ENCODE measurements around the gene RPN1. TPM values are rescaled to one million over a fixed set of nuclear protein-coding genes. Genes with fewer than 3 reads are reported as not detected.

The RPN1 gene
- total RNA-seq, result 100 to 1,000 TPM in 3 of 5 donors, 10 to 100 TPM in 2; 86.1 to 119 (median 100) TPM
- total RNA-seq (2013), result 121 TPM
- 102 to 425 (median 166) reads per million in 29 experiments for total RNA-seq

DNA sequence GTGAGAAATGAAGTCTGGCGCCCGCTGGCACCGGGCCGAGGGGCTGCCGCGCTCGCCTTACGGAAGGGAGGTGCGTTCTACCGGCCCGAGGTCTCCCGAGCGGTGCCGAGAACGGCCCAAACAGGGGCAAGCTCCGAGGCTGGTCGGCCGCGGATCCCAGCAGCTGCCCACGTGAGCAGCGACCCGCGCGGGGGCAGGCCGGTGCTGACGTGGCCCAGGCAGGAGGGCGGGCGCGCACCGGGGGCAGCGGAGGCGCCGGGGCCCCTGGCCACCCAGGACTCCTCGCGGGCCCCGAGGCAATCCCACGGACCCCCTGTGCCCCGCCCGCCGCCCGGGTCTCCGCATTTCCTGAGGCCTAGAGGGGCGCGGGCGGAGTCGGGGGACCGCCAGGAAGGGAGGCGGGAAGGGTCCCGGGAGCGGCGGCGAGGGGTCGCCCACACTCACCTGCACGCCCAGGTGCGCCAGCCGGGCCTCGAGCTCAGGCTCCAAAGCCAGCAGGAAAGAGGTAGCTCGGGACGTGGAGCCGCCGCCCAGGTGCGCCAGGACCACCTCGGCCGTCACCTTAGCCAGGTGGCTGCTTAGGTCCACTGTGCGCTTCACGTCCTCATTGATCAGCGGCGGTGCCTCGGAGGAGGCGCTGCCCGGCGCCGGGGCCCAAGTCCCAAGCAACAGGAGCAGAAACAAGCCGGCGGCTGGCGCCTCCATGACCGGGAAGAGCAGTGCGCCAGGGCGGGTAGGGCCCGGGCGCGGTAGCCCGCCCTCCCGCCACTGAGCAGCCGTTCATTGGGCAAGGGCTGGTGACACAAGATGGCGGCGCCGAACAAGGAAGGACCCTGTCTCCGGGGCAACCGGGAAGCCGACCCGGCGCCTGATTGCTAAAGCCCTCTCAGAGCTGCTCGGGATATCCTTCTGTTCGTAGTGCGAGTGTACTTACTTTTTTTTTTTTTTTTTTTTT is at the start of gene RPN1:
Gene RPN1 (minus strand): TSS at position 723 of the 955 bp plus-strand sequence. CDS start 18 bp downstream, at position 705.
- Histone ChIP-seq H3K9me3 (no peaks in the 10 kb centered on the region), H3K27ac (ENCODE audit: low read length) (peak within 1 kb of the TSS; percentile 90), H3K36me3 (ENCODE audit: control insufficient read depth in 2 of 2, extremely low read depth in 1 of 2, insufficient read depth in 1 of 2, low read length in 1 of 2) (no peaks in the 10 kb centered on the region), H3K4me1 (ENCODE audit: control insufficient read depth in 1 of 2, extremely low read depth in 1 of 2, insufficient read depth in 2 of 2, low read length in 2 of 2) (peaks cover 16 to 26% of the 10 kb centered on the region in 2 experiments), H3K27me3 (replicated peaks in 1 of 2; ENCODE audit: control insufficient read depth in 2 of 2, extremely low read depth in 1 of 2, insufficient read depth in 2 of 2, low read length in 1 of 2) (no peaks in the 10 kb centered on the region), H3K4me3 (ENCODE audit: control insufficient read depth in 1 of 2, extremely low read depth in 1 of 2, low read length in 1 of 2) (peak within 1 kb of the TSS; percentile 92 to 99)
- H3K27me3 Mint-ChIP-seq, result no peaks in the 10 kb centered on the region
- ChIA-PET CTCF (interaction anchor here (0.6 to 1.5 kb wide), 4 partner anchors 10 to 366 kb away, joined by 4 to 5 read pairs (median 5); no protein-coding TSS in a partner anchor), POLR2A (interaction anchor here (0.6 to 1.0 kb wide), 5 partner anchors 9 to 1243 kb away, joined by 3 to 7 read pairs (median 3); no protein-coding TSS in a partner anchor)
- H3K27ac Mint-ChIP-seq, result peak within 1 kb of the TSS; percentile 78 to 82
- no peaks in the 10 kb centered on the region for H3K9me3 Mint-ChIP-seq
- H3K36me3 Mint-ChIP-seq, result no peaks in the 10 kb centered on the region
- DNase-seq (peak; percentile 87 to 98 (median 96)), ATAC-seq (replicated peaks in 1 of 4) (peak; percentile 95 to 99 (median 98))
- peaks cover 39 to 45% (median 44%) of the 10 kb centered on the region in 3 donors for H3K4me1 Mint-ChIP-seq
- under 1% methylated on average over 88 of the region's 96 CpGs for WGBS (ENCODE audit: insufficient coverage)
- H3K4me3 Mint-ChIP-seq, result peak within 1 kb of the TSS; percentile 84 to 86 (median 86)

DNA sequence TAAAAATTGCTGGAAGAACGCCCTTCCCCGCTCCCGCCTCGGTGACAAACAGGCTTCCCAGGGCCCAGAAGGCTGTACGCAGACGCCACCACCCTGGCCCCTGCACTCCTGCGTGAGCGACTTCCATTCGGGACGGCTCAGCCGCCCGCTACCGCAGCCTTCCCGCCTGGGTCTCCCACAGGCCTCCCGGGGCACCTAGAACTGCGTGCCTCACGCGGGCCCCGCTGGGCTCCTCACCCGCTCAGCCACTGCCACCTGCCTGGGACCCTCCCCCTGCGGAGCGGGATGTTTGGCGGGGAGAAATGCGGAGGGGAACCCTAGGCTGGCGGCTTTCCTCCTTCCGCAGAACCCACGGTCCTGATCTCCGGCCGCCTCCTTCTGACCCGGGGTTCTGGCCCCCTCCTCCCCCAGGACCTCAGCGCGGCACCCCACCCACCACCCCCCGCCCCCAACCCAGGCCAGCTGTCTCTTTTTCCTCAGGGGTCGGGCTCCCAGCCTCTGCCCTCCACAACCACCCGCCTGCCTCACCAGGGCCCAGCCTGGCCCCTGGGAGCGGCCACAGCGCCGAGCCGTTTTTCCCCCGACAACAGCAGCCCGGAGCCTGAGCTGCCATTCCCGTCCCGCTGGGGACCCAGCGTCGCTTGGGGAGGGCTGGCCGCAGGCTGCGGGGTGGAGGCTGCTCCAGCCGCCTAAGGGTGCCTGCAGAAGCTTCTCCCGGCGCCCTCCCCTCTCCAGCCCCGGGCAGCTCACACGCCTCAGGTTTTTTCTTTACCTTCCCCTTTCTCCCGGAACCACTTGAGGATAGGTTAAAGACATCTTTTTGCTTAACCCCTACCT is 47.8 kb upstream of the RPN1 start:
- Mint-ChIP-seq H3K27me3 (peaks cover 0 to 2% of the 10 kb centered on the region in 2 donors), H3K9me3 (no peaks in the 10 kb centered on the region), H3K4me1 (peaks cover 1 to 6% (median 2%) of the 10 kb centered on the region in 3 donors), H3K4me3 (peak overlapping the region; percentile 67 to 78 (median 78)), H3K36me3 (no peaks in the 10 kb centered on the region), H3K27ac (no peak overlapping the region)
- ATAC-seq (replicated peaks in 1 of 4) (peak; percentile 69 to 78 (median 73)), DNase-seq (peak in 13 of 35 experiments; percentile 2 to 33 (median 12))
- no peaks in the 10 kb centered on the region for H3K36me3 ChIP-seq (ENCODE audit: control insufficient read depth in 2 of 2, extremely low read depth in 1 of 2, insufficient read depth in 1 of 2, low read length in 1 of 2)
- H3K27ac ChIP-seq (ENCODE audit: low read length), result no peak overlapping the region
- H3K27me3 ChIP-seq (replicated peaks in 1 of 2; ENCODE audit: control insufficient read depth in 2 of 2, extremely low read depth in 1 of 2, insufficient read depth in 2 of 2, low read length in 1 of 2), result peaks cover 0 to 20% of the 10 kb centered on the region in 2 experiments
- 9% methylated on average over 30 of the region's 53 CpGs for WGBS (ENCODE audit: insufficient coverage)
- H3K4me1 ChIP-seq (ENCODE audit: control insufficient read depth in 1 of 2, extremely low read depth in 1 of 2, insufficient read depth in 2 of 2, low read length in 2 of 2), result peaks cover 0 to 12% of the 10 kb centered on the region in 2 experiments
- ChIA-PET POLR2A (interaction anchor here (0.6 to 0.7 kb wide), 2 partner anchors 54 to 617 kb away, joined by 3 to 10 read pairs; no protein-coding TSS in a partner anchor), CTCF (no interaction called here)
- H3K4me3 ChIP-seq (ENCODE audit: control insufficient read depth in 1 of 2, extremely low read depth in 1 of 2, low read length in 1 of 2), result peak overlapping the region; percentile 55 to 64
- H3K9me3 ChIP-seq, result no peaks in the 10 kb centered on the region

DNA sequence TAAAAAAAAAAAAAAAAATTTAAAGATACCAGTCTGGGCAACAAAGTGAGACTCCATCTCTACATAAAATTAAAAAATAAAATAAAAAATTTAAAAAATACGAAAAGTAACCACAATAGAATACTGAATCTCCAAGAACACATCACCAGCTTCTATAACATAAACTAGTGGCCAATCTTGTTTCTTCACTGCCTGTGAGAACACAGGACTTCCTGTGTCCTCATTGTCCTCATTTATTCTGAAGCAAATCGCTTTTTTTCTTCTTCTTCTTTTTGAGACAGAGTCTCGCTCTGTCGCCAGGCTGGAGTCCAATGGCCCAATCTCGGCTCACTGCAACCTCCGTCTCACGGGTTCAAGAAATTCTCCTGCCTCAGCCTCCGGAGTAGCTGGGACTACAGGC is 46.7 kb upstream of the RPN1 start:
- H3K4me1 ChIP-seq (ENCODE audit: control insufficient read depth in 1 of 2, extremely low read depth in 1 of 2, insufficient read depth in 2 of 2, low read length in 2 of 2), result peaks cover 0 to 12% of the 10 kb centered on the region in 2 experiments
- peaks cover 0 to 20% of the 10 kb centered on the region in 2 experiments for H3K27me3 ChIP-seq (replicated peaks in 1 of 2; ENCODE audit: control insufficient read depth in 2 of 2, extremely low read depth in 1 of 2, insufficient read depth in 2 of 2, low read length in 1 of 2)
- ATAC-seq (replicated peaks in 1 of 4) (no peak), DNase-seq (no peak)
- H3K36me3 Mint-ChIP-seq, result no peaks in the 10 kb centered on the region
- CTCF ChIA-PET, result no interaction called here
- H3K4me1 Mint-ChIP-seq, result peaks cover 1 to 5% (median 2%) of the 10 kb centered on the region in 3 donors
- peak overlapping the region; percentile 46 to 78 (median 47) for H3K4me3 Mint-ChIP-seq
- no peaks in the 10 kb centered on the region for H3K36me3 ChIP-seq (ENCODE audit: control insufficient read depth in 2 of 2, extremely low read depth in 1 of 2, insufficient read depth in 1 of 2, low read length in 1 of 2)
- H3K27me3 Mint-ChIP-seq, result peaks cover 0 to 2% of the 10 kb centered on the region in 2 donors
- no peak overlapping the region for H3K27ac ChIP-seq (ENCODE audit: low read length)
- H3K4me3 ChIP-seq (ENCODE audit: control insufficient read depth in 1 of 2, extremely low read depth in 1 of 2, low read length in 1 of 2), result no peak overlapping the region
- WGBS (ENCODE audit: insufficient coverage), result 86% methylated on average over 7 of the region's 8 CpGs
- H3K27ac Mint-ChIP-seq, result no peak overlapping the region
- POLR2A ChIA-PET, result no interaction called here
- H3K9me3 Mint-ChIP-seq, result no peaks in the 10 kb centered on the region
- H3K9me3 ChIP-seq, result no peaks in the 10 kb centered on the region

DNA sequence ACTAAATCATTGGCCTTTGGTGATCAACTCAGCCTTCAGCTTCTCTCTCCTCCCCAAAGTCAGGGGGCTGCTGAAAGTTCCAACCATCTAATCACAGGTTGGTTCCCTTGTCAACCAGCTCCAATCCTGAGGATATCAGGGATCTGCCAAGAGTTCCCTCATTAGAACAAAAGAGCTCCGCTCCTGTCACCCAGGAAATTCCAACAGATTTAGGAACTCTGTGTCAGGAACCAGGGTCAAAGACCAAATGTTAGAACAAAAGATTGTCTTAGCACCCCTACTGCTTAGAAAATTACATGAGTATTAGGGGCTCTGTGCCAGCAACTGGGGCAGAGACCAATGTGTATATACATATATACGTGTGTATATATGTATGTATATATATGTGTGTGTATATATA is 43.1 kb upstream of the RPN1 start:
- Mint-ChIP-seq H3K27ac (no peak overlapping the region), H3K9me3 (no peaks in the 10 kb centered on the region), H3K4me3 (no peak overlapping the region), H3K4me1 (no peaks in the 10 kb centered on the region), H3K27me3 (peaks cover 0 to 1% of the 10 kb centered on the region in 2 donors), H3K36me3 (no peaks in the 10 kb centered on the region)
- Histone ChIP-seq H3K27me3 (replicated peaks in 1 of 2; ENCODE audit: control insufficient read depth in 2 of 2, extremely low read depth in 1 of 2, insufficient read depth in 2 of 2, low read length in 1 of 2) (peaks cover 0 to 16% of the 10 kb centered on the region in 2 experiments), H3K9me3 (no peaks in the 10 kb centered on the region), H3K36me3 (ENCODE audit: control insufficient read depth in 2 of 2, extremely low read depth in 1 of 2, insufficient read depth in 1 of 2, low read length in 1 of 2) (no peaks in the 10 kb centered on the region), H3K4me3 (ENCODE audit: control insufficient read depth in 1 of 2, extremely low read depth in 1 of 2, low read length in 1 of 2) (no peak overlapping the region), H3K4me1 (ENCODE audit: control insufficient read depth in 1 of 2, extremely low read depth in 1 of 2, insufficient read depth in 2 of 2, low read length in 2 of 2) (peaks cover 0 to 9% of the 10 kb centered on the region in 2 experiments), H3K27ac (ENCODE audit: low read length) (no peak overlapping the region)
- DNase-seq, result no peak
- WGBS (ENCODE audit: insufficient coverage), result 17% methylated on average over 1 of the region's 2 CpGs
- ChIA-PET POLR2A (no interaction called here), CTCF (no interaction called here)
- ATAC-seq (replicated peaks in 1 of 4), result no peak

DNA sequence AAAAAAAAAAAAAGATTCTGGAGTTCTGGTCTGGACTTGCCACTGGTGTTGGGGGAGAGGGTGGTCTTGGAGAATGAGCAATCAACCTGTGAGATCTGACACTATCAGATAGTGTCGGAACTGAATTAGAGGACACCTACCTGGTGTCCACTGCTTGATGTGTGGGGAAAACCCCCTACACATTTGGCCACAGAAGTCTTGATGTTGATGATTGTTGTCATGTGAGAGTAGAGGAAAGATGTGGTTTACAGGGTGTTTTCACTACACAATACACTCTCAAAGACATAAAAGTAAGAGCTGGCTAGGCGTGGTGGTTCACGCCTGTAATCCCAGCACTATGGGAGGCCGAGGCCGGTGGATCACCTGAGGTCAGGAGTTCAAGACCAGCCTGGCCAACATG is 38.4 kb upstream of the RPN1 start:
- Histone ChIP-seq H3K27ac (ENCODE audit: low read length) (no peak overlapping the region), H3K27me3 (replicated peaks in 1 of 2; ENCODE audit: control insufficient read depth in 2 of 2, extremely low read depth in 1 of 2, insufficient read depth in 2 of 2, low read length in 1 of 2) (no peaks in the 10 kb centered on the region), H3K4me1 (ENCODE audit: control insufficient read depth in 1 of 2, extremely low read depth in 1 of 2, insufficient read depth in 2 of 2, low read length in 2 of 2) (peaks cover 7 to 10% of the 10 kb centered on the region in 2 experiments), H3K9me3 (no peaks in the 10 kb centered on the region), H3K4me3 (ENCODE audit: control insufficient read depth in 1 of 2, extremely low read depth in 1 of 2, low read length in 1 of 2) (no peak overlapping the region), H3K36me3 (ENCODE audit: control insufficient read depth in 2 of 2, extremely low read depth in 1 of 2, insufficient read depth in 1 of 2, low read length in 1 of 2) (no peaks in the 10 kb centered on the region)
- CTCF ChIA-PET, result interaction anchor here in 1 of 2 donors (0.7 kb wide), 1 partner anchor 440 kb away, joined by 3 read pairs; no protein-coding TSS in a partner anchor
- no peak for DNase-seq
- no peaks in the 10 kb centered on the region for H3K9me3 Mint-ChIP-seq
- 35% methylated on average over 2 of the region's 5 CpGs for WGBS (ENCODE audit: insufficient coverage)
- POLR2A ChIA-PET, result no interaction called here
- ATAC-seq (replicated peaks in 1 of 4), result no peak
- no peaks in the 10 kb centered on the region for H3K27me3 Mint-ChIP-seq
- H3K4me1 Mint-ChIP-seq, result peaks cover 6 to 14% (median 7%) of the 10 kb centered on the region in 3 donors
- no peaks in the 10 kb centered on the region for H3K36me3 Mint-ChIP-seq
- no peak overlapping the region for H3K27ac Mint-ChIP-seq
- H3K4me3 Mint-ChIP-seq, result no peak overlapping the region

DNA sequence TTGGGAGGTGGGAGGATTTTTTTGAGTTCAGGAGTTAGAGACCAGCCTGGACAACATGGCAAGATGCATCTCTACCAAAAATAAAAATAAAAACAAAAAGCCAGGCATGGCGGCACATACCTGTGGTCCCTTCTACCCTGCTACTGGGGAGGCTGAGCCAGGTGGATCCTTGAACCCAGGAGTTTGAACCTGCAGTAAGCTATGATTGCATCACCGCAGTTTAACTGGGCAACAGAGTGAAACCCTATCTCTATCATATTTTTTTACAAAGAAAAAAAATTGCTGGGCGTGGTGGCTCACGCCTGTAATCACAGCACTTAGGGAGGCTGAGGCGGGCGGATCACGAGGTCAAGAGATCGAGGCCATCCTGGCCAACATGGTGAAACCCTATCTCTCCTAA is 35.8 kb upstream of the RPN1 start:
- Mint-ChIP-seq H3K9me3 (no peaks in the 10 kb centered on the region), H3K4me3 (no peak overlapping the region), H3K36me3 (no peaks in the 10 kb centered on the region), H3K4me1 (peaks cover 15 to 31% (median 17%) of the 10 kb centered on the region in 3 donors), H3K27ac (no peak overlapping the region), H3K27me3 (no peaks in the 10 kb centered on the region)
- DNase-seq, result no peak
- H3K27ac ChIP-seq (ENCODE audit: low read length), result no peak overlapping the region
- CTCF ChIA-PET, result no interaction called here
- H3K4me1 ChIP-seq (ENCODE audit: control insufficient read depth in 1 of 2, extremely low read depth in 1 of 2, insufficient read depth in 2 of 2, low read length in 2 of 2), result peaks cover 13 to 17% of the 10 kb centered on the region in 2 experiments
- POLR2A ChIA-PET, result no interaction called here
- WGBS (ENCODE audit: insufficient coverage), result 87% methylated on average over 3 of the region's 8 CpGs
- H3K27me3 ChIP-seq (replicated peaks in 1 of 2; ENCODE audit: control insufficient read depth in 2 of 2, extremely low read depth in 1 of 2, insufficient read depth in 2 of 2, low read length in 1 of 2), result no peaks in the 10 kb centered on the region
- H3K4me3 ChIP-seq (ENCODE audit: control insufficient read depth in 1 of 2, extremely low read depth in 1 of 2, low read length in 1 of 2), result no peak overlapping the region
- H3K36me3 ChIP-seq (ENCODE audit: control insufficient read depth in 2 of 2, extremely low read depth in 1 of 2, insufficient read depth in 1 of 2, low read length in 1 of 2), result no peaks in the 10 kb centered on the region
- H3K9me3 ChIP-seq, result no peaks in the 10 kb centered on the region
- no peak for ATAC-seq (replicated peaks in 1 of 4)
